Heart left ventricle (tissue), 16 donors: ENCODE results near the gene DAND5. TPM values are rescaled to one million over a fixed set of nuclear protein-coding genes. Genes with fewer than 3 reads are reported as not detected.

Experiments
- ATAC-seq, 4 donors: fragments of 200-7000 bp; cut with Tn5 transposase; one replicate each; pipeline ENCODE4 v1.9.1; 2020 to 2022; ENCODE audit warnings: moderate library complexity in 4 of 4, mild to moderate bottlenecking in 3 of 4, moderate number of reproducible peaks in 1 of 4
- DNase-seq, 5 donors: peaks; one replicate each; pipeline ENCODE4 v3.0.0-alpha.2; 2020
- H3K27ac ChIP-seq, 12 donors: fragments of 200-600 bp; sonication (generic) in 4 of 12; one replicate each; pipeline versions ENCODE4 v1.5.0 to v1.8.0; 2016 to 2022; ENCODE audit warnings: mild to moderate bottlenecking in 2 of 12
- H3K27me3 ChIP-seq, 9 donors: fragments of 200-600 bp; sonication (generic) in 2 of 9; one replicate each; pipeline versions ENCODE4 v1.5.1 to v1.8.0; 2016 to 2022; ENCODE audit warnings: mild to moderate bottlenecking in 3 of 9
- H3K36me3 ChIP-seq, 9 donors: fragments of 200-600 bp; sonication (generic) in 2 of 9; one replicate each; pipeline versions ENCODE4 v1.5.0 to v1.8.0; 2018 to 2022; ENCODE audit warnings: mild to moderate bottlenecking in 2 of 9
- H3K4me1 ChIP-seq, 12 donors: fragments of 200-600 bp; sonication (generic) in 4 of 12; one replicate each; pipeline versions ENCODE4 v1.5.0 to v1.8.0; 2016 to 2022; ENCODE audit warnings: mild to moderate bottlenecking in 3 of 12
- H3K4me3 ChIP-seq, 12 donors: fragments of 200-600 bp; sonication (generic) in 4 of 12; one replicate each; pipeline versions ENCODE4 v1.5.0 to v1.8.0; 2017 to 2022; ENCODE audit warnings: mild to moderate bottlenecking in 9 of 12, moderate library complexity in 4 of 12
- H3K9me3 ChIP-seq, 12 donors: fragments of 200-600 bp; sonication (generic) in 4 of 12; one replicate each; pipeline versions ENCODE4 v1.5.0 to v1.8.0; 2016 to 2022; ENCODE audit warnings: mild to moderate bottlenecking in 1 of 12
- CTCF ChIP-seq, 12 donors: fragments of 200-600 bp; sonication (generic) in 4 of 12; IDR thresholded peaks; one replicate each; pipeline versions ENCODE4 v1.5.0 to v1.8.0; 2018 to 2022; ENCODE audit warnings: antibody characterized with exemption in 12 of 12, mild to moderate bottlenecking in 5 of 12
- POLR2A ChIP-seq, 2 donors: fragments of 450-650 bp; IDR thresholded peaks; one replicate each; pipeline ENCODE4 v1.6.1; 2017; ENCODE audit warnings: antibody characterized with exemption in 2 of 2, mild to moderate bottlenecking in 2 of 2, moderate library complexity in 2 of 2
- WGBS, 4 donors: extraction: QIAGEN DNeasy Blood & Tissue Kit in 2 of 4; methylation state at CpG; one replicate each; pipeline versions ENCODE4 v1.1.5 to v1.1.7; 2013 to 2018; 5-methylcytosine and 5-hydroxymethylcytosine counted together
- intact Hi-C, 10 donors: fragments of 100-400 bp; cut with DNase I; formaldehyde crosslinking; loops; one replicate each; pipeline versions ENCODE4 v1.11.1 to v1.14.2; 2022
- polyA plus RNA-seq, 2 donors: library from polyadenylated mRNA; stranded (reverse); fragments of 200-250 nt; gene quantifications; one replicate each; pipeline ENCODE4 v1.2.3, GENCODE V29; 2013
- total RNA-seq, 9 donors: library from RNA; depleted of rRNA in 2 of 9; stranded (reverse); fragments of >200 nt in 2 of 9; fragmentation: NEBNext Ultra II Directional in 3 of 9; extraction: Animal tissue kit (Norgen Biotek cat#: 25700) in 3 of 9; gene quantifications; one replicate each; pipeline versions ENCODE4 v1.1.0 to v1.2.4, GENCODE V29; 2016 to 2023
- donor health status: ischemic (EF 13 %, LVEDD 7.1; RV severe dilation, severe dysfunction).
- donor health status: healthy with polysubstance abuse.
- donor health status: DM: no; HTN: yes; CAD: no.
- donor health status: DM: no; HTN: no; CAD: no.
- donor health status: ischemic (EF 25% LVEDD 6.9; RV normal size, moderate dysfunction).
- donor health status: ischemic (EF 25% LVEDD 5.7; RV mildly dilated, moderate dysfunction).
- donor health status: healthy.
- donor health status: DM: yes; HTN: yes; CAD: no.
- donor health status: ischemic (EF 35%, LVEDD 5.7; RV mildly dilated, moderate dysfunction).
- donor health status: nonischemic (EF 11% LVEDD 7.7; RV severe dilation, severe dysfunction).
- donor health status: DM: yes; HTN: yes; CAD: no.
- donor health status: PGD.
- donor health status: ischemic (EF 29% LVEDD 5.4; RV normal size, mild dysfunction).
- donor health status: nonischemic (EF 23%, LVEDD 6.1; RV moderate dilation, normal function).

DAND5 gene
- total and polyA plus RNA-seq, 11 donors, result 1.4 to 13.6 (median 8.4) TPM

GRCh38 chr19:13008926-13009787 lies 39.8 kb downstream of the DAND5 start:
- Histone ChIP-seq H3K4me1 (peaks cover 0 to 94% (median 71%) of the 10 kb centered on the region in 12 donors), H3K4me3 (peak overlapping the region in 2 of 12 donors; percentile 12 to 19), H3K9me3 (no peaks in the 10 kb centered on the region), H3K27ac (peak overlapping the region in 6 of 12 donors; percentile 41 to 97 (median 76)), H3K36me3 (peaks cover 0 to 5% (median 0%) of the 10 kb centered on the region in 9 donors), H3K27me3 (peaks cover 0 to 45% (median 0%) of the 10 kb centered on the region in 9 donors)
- 87 to 91% (median 90%) methylated on average over 28 of the region's 28 CpGs for WGBS, 4 donors
- intact Hi-C loops, result no loop called here
- DNase-seq (no peak), ATAC-seq (no peak)
- TF ChIP-seq CTCF (IDR thresholded peaks at IDR 0.05) (no peak), POLR2A (IDR thresholded peaks at IDR 0.05) (no peak)

GRCh38 chr19:13010038-13010991 lies 40.9 kb downstream of the DAND5 start:
- intact Hi-C loops, result no loop called here
- 57 to 77% (median 68%) methylated on average over 56 to 62 of the region's 62 CpGs for WGBS, 4 donors
- no peaks in the 10 kb centered on the region for H3K9me3 ChIP-seq
- H3K27ac ChIP-seq, result peak overlapping the region in 7 of 12 donors; percentile 8 to 97 (median 41)
- peak overlapping the region in 3 of 12 donors; percentile 12 to 26 (median 19) for H3K4me3 ChIP-seq
- DNase-seq, result peak in 3 of 5 donors; percentile 60 to 77 (median 75)
- peaks cover 0 to 55% (median 0%) of the 10 kb centered on the region in 9 donors for H3K27me3 ChIP-seq
- H3K36me3 ChIP-seq, result peaks cover 0 to 5% (median 0%) of the 10 kb centered on the region in 9 donors
- TF ChIP-seq POLR2A (IDR thresholded peaks at IDR 0.05) (no peak), CTCF (IDR thresholded peaks at IDR 0.05) (no peak)
- peak in 3 of 4 donors; percentile 26 to 38 (median 28) for ATAC-seq
- H3K4me1 ChIP-seq, result peaks cover 0 to 99% (median 80%) of the 10 kb centered on the region in 12 donors

GRCh38 chr19:13010992-13011652 lies 41.7 kb downstream of the DAND5 start:
- Histone ChIP-seq H3K36me3 (peaks cover 0 to 5% (median 0%) of the 10 kb centered on the region in 9 donors), H3K27ac (peak overlapping the region in 1 of 12 donors; percentile 97), H3K27me3 (peaks cover 0 to 56% (median 0%) of the 10 kb centered on the region in 9 donors), H3K4me3 (no peak overlapping the region), H3K4me1 (peaks cover 3 to 100% (median 81%) of the 10 kb centered on the region in 12 donors), H3K9me3 (no peaks in the 10 kb centered on the region)
- DNase-seq, result no peak
- TF ChIP-seq POLR2A (IDR thresholded peaks at IDR 0.05) (no peak), CTCF (IDR thresholded peaks at IDR 0.05) (no peak)
- intact Hi-C loops, result no loop called here
- ATAC-seq, result no peak
- 43 to 76% (median 67%) methylated on average over 32 to 39 of the region's 39 CpGs for WGBS, 4 donors
